HEK293T (cell line): ENCODE measurements around the gene ZC3H13.

Experiments used
- CTCF ChIA-PET: fragments of 350-600 bp; formaldehyde crosslinking; extraction: SDS; loops from one replicate; lab custom pipeline; 2021; ENCODE audit warnings: antibody characterized with exemption, inconsistent platforms; lab: Yijun Ruan, JAX
- POLR2A ChIA-PET: fragments of 350-600 bp; formaldehyde crosslinking; extraction: SDS; loops from one replicate; lab custom pipeline; 2020; ENCODE audit warnings: antibody characterized with exemption, inconsistent platforms; lab: Yijun Ruan, JAX
- DNase-seq: peaks from one replicate; pipeline ENCODE4 v3.0.0; 2012; ENCODE audit warnings: mixed read lengths; ENCODE audit errors: extremely low spot score
- ARNT ChIP-seq: fragments of 450-650 bp; IDR thresholded peaks from 2 replicates; pipeline ENCODE4 v1.6.1; 2017; ENCODE audit warnings: mild to moderate bottlenecking
- BHLHE40 ChIP-seq: fragments of 450-650 bp; IDR thresholded peaks from 2 replicates; pipeline ENCODE4 v1.6.1; 2016; ENCODE audit warnings: mild to moderate bottlenecking, moderate library complexity, borderline replicate concordance
- CTBP1 ChIP-seq: fragments of 450-650 bp; IDR thresholded peaks from 2 replicates; pipeline ENCODE4 v1.6.1; 2016; ENCODE audit warnings: borderline replicate concordance
- ELF4 ChIP-seq: fragments of 450-650 bp; IDR thresholded peaks from 2 replicates; pipeline ENCODE4 v1.6.1; 2017; ENCODE audit warnings: antibody characterized with exemption
- FOXA1 ChIP-seq: fragments of 450-650 bp; IDR thresholded peaks from 2 replicates; pipeline ENCODE4 v1.6.1; 2016; ENCODE audit warnings: mild to moderate bottlenecking
- FOXK2 ChIP-seq: fragments of 450-650 bp; IDR thresholded peaks from 2 replicates; pipeline ENCODE4 v1.6.1; 2016; ENCODE audit warnings: mild to moderate bottlenecking
- FOXM1 ChIP-seq: fragments of 450-650 bp; IDR thresholded peaks from 2 replicates; pipeline ENCODE4 v1.6.1; 2017; ENCODE audit warnings: mild to moderate bottlenecking, borderline replicate concordance
- HDGF ChIP-seq: fragments of 450-650 bp; IDR thresholded peaks from 2 replicates; pipeline ENCODE4 v1.6.1; 2017; ENCODE audit warnings: antibody characterized with exemption, borderline replicate concordance
- L3MBTL2 ChIP-seq: fragments of 450-650 bp; conservative IDR thresholded peaks from 2 replicates; pipeline ENCODE4 v1.6.1; 2016; ENCODE audit warnings: mild to moderate bottlenecking
- LEF1 ChIP-seq: fragments of 450-650 bp; IDR thresholded peaks from 2 replicates; pipeline ENCODE4 v1.6.1; 2017; ENCODE audit warnings: mild to moderate bottlenecking, borderline replicate concordance
- NFRKB ChIP-seq: fragments of 450-650 bp; IDR thresholded peaks from 2 replicates; pipeline ENCODE4 v1.6.1; 2016; ENCODE audit warnings: mild to moderate bottlenecking, moderate library complexity
- SP1 ChIP-seq: fragments of 450-650 bp; IDR thresholded peaks from 2 replicates; pipeline ENCODE4 v1.6.1; 2017
- SUZ12 ChIP-seq: fragments of 450-650 bp; IDR thresholded peaks from 2 replicates; pipeline ENCODE4 v1.6.1; 2016; ENCODE audit warnings: mild to moderate bottlenecking
- TARDBP ChIP-seq: fragments of 450-650 bp; IDR thresholded peaks from 2 replicates; pipeline ENCODE4 v1.6.1; 2016
- ZNF384 ChIP-seq: fragments of 450-650 bp; IDR thresholded peaks from 2 replicates; pipeline ENCODE4 v1.6.1; 2016
- TF ChIP-seq, protein P1 (sequence below): fragments of 450-650 bp; IDR thresholded peaks from 2 replicates; pipeline ENCODE4 v1.6.1; 2016

The ZC3H13 gene

GRCh38 chr13:45951724-45952123 is 100.8 kb downstream of the ZC3H13 start:
- CTCF ChIA-PET = interaction anchor here (0.7 to 1.1 kb wide), 2 partner anchors 14 to 47 kb away, joined by 3 to 4 read pairs; no protein-coding TSS in a partner anchor
- TF ChIP-seq ELF4 = no peak
- no peak for TF ChIP-seq HDGF
- POLR2A ChIA-PET = no interaction called here
- no peak for DNase-seq

- CTCF ChIA-PET = interaction anchor here (0.7 to 1.1 kb wide), 2 partner anchors 13 to 46 kb away, joined by 3 to 4 read pairs; no protein-coding TSS in a partner anchor
- TF ChIP-seq FOXA1 = no peak
Observed at GRCh38 chr13:45951166-45951565, 101.4 kb downstream of the ZC3H13 start.

DNA sequence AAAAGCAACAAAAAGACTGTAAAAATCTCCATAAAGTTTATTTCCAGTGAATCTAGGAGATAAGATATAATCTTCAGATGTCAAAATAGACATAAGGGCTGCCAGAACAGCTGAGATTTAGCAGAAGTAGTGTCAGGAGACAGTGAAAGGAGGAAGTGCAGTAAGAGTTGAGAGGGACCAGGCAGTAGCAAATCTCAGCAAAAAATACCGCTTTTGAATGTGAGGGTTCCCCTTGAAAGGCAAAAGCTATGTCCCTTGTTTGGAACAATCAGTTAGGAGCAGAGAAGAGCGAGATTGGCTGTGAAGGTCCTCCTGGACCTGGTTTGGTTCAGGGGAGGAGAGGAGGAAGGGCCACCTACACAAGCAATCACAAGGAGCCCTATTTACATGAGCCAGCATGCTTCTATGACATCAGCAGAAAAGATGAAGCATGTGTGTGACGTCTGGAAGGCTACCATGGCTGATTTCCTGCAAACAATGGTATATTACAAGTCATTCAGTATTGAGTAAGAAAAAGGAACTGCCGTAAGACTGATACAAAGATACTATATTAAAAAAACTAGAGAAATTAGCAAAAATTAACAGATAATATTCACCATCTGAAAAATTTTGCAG is 102.1 kb downstream of the ZC3H13 start:
- no peak for DNase-seq
- ChIA-PET CTCF (no interaction called here), POLR2A (no interaction called here)
- TF ChIP-seq CTBP1 (no peak), FOXM1 (no peak), L3MBTL2 (no peak), ZNF384 (no peak), NFRKB (no peak), LEF1 (no peak), ELF4 (no peak), ARNT (no peak), SP1 (no peak), BHLHE40 (no peak), HDGF (no peak), SUZ12 (no peak), TARDBP (no peak), FOXK2 (no peak), FOXA1 (no peak)
- TF ChIP-seq, protein P1, sequence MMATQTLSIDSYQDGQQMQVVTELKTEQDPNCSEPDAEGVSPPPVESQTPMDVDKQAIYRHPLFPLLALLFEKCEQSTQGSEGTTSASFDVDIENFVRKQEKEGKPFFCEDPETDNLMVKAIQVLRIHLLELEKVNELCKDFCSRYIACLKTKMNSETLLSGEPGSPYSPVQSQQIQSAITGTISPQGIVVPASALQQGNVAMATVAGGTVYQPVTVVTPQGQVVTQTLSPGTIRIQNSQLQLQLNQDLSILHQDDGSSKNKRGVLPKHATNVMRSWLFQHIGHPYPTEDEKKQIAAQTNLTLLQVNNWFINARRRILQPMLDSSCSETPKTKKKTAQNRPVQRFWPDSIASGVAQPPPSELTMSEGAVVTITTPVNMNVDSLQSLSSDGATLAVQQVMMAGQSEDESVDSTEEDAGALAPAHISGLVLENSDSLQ = no peak

More at GRCh38 chr13:45951166-45951565, 101.4 kb downstream of the ZC3H13 start:
- DNase-seq = no peak
- POLR2A ChIA-PET = no interaction called here

- ChIA-PET CTCF (no interaction called here), POLR2A (no interaction called here)
- DNase-seq = no peak
- TF ChIP-seq FOXM1 = no peak
- TF ChIP-seq SUZ12 = no peak
Observed at GRCh38 chr13:45949161-45949560, 103.4 kb downstream of the ZC3H13 start.

DNA sequence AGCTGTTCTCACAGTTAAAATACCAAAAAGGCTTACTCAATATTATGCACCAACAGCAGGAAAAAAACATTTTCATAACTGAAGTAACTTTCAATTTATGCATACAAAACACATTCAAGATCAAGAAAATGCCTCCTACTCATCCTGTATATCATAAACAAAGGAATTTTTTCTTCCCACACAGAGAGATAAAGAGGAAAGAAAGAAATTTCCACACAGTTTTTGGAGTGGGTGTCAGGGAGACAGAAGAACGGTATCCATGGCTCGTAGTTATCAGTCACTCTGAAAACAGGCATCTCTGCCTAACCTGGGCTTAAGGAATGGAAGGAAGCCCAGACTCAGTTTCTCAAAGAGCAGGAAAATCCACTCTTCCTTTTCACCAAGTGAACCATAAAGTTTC is 108.6 kb downstream of the ZC3H13 start:
- ChIA-PET POLR2A (no interaction called here), CTCF (no interaction called here)
- no peak for TF ChIP-seq ZNF384
- TF ChIP-seq FOXM1 = no peak
- TF ChIP-seq SUZ12 = no peak
- no peak for TF ChIP-seq L3MBTL2
- no peak for TF ChIP-seq SP1
- DNase-seq = no peak

GRCh38 chr13:45943120-45943519 is 109.4 kb downstream of the ZC3H13 start:
- ChIA-PET POLR2A (no interaction called here), CTCF (no interaction called here)
- DNase-seq = no peak
- no peak for TF ChIP-seq CTBP1
- TF ChIP-seq ZNF384 = no peak
- no peak for TF ChIP-seq FOXM1
- no peak for TF ChIP-seq BHLHE40
- no peak for TF ChIP-seq TARDBP
- TF ChIP-seq HDGF = no peak
- TF ChIP-seq L3MBTL2 = no peak

GRCh38 chr13:45941261-45941660 is 111.3 kb downstream of the ZC3H13 start:
- TF ChIP-seq, protein P1 = no peak
- no peak for TF ChIP-seq ZNF384
- TF ChIP-seq FOXA1 = no peak
- TF ChIP-seq FOXK2 = no peak
- TF ChIP-seq L3MBTL2 = no peak
- TF ChIP-seq BHLHE40 = no peak
- TF ChIP-seq HDGF = no peak
- TF ChIP-seq TARDBP = no peak
- TF ChIP-seq FOXM1 = no peak
- no peak for TF ChIP-seq SP1
- no peak for TF ChIP-seq ELF4
- ChIA-PET POLR2A (no interaction called here), CTCF (no interaction called here)
- DNase-seq = no peak

DNA sequence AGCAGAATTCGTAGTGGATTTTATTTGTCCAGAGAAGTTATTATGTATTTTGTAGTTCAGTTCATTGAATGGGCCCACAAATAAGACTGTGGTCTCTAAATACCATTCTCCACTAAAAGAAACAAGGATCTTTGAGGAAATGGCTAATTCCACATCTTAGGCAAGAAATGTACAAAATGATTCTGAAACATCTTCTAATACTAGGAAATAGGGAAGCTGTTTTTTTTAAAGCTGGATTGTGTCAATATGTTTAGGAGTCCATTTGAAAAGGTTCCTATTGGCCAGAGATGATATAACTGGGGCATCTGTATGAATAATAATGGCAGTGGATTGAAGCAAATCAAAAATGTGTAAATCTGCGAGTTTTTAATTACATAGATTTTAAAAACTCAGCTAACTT is 112.5 kb downstream of the ZC3H13 start:
- POLR2A ChIA-PET = no interaction called here

More for the DNA sequence above, 112.5 kb downstream of the ZC3H13 start:
- DNase-seq = no peak
- TF ChIP-seq BHLHE40 (no peak), SP1 (no peak), ELF4 (no peak), SUZ12 (no peak), HDGF (no peak), FOXA1 (no peak), LEF1 (no peak), ZNF384 (no peak), CTBP1 (no peak), L3MBTL2 (no peak), FOXK2 (no peak), NFRKB (no peak), FOXM1 (no peak), TARDBP (no peak), ARNT (no peak)
- TF ChIP-seq, protein P1 = no peak
- CTCF ChIA-PET = no interaction called here
